RWPE1 (cell line): ENCODE measurements around the gene MBOAT2.

Source experiments
- CTCF ChIA-PET: fragments of 350-600 bp; sonication (Branson Sonifier 250); formaldehyde crosslinking; extraction: SDS; loops from one replicate; lab custom pipeline; 2021; lab: Yijun Ruan, JAX
- POLR2A ChIA-PET: fragments of 400-600 bp; formaldehyde crosslinking; extraction: SDS; loops from one replicate; lab custom pipeline; 2020; ENCODE audit warnings: antibody characterized with exemption; ENCODE audit not compliant: low non-redundant PET; lab: Yijun Ruan, JAX
- DNase-seq: peaks from one replicate; pipeline ENCODE4 v3.0.0; 2012; ENCODE audit warnings: low spot score
- H3K27ac ChIP-seq: fragments of 450-650 bp; 2 replicates; pipeline ENCODE4 v1.5.1; 2017
- CTCF ChIP-seq: fragments of 450-650 bp; conservative IDR thresholded peaks from 2 replicates; pipeline ENCODE4 v1.5.1; 2017; ENCODE audit warnings: low read depth, mild to moderate bottlenecking

Gene MBOAT2

DNA sequence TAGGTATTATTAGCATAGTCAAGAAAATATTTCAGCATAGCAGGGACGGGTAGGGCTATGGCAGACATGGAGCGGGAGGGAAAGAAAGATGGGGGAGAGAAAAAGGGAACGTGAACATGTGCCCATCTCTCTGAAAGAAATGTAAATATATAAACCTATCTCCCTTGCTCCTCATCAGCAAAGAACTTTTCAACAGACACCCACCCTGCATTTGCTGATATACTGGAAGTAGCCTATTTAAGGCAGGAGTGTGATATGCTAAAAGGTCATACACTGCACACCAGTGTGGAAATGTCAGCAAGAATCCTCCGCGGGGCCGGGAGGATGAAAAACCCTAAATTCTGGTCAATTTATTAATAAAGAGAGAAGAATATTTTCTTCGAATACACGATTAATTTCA is 1.7 kb downstream of the MBOAT2 start:
- no peak for TF ChIP-seq CTCF
- POLR2A ChIA-PET = interaction anchor here (0.6 kb wide), 1 partner anchor 11 kb away, joined by 3 read pairs; no protein-coding TSS in a partner anchor
- CTCF ChIA-PET = interaction anchor here (0.5 to 0.6 kb wide), 2 partner anchors 130 to 192 kb away, joined by 3 to 5 read pairs; no protein-coding TSS in a partner anchor

GRCh38 chr2:9001229-9001628 is 2.3 kb downstream of the MBOAT2 start:
- ChIA-PET CTCF (interaction anchor here (0.5 to 0.6 kb wide), 2 partner anchors 20 to 130 kb away, joined by 3 read pairs; no protein-coding TSS in a partner anchor), POLR2A (interaction anchor here (0.6 kb wide), 1 partner anchor 10 kb away, joined by 3 read pairs; no protein-coding TSS in a partner anchor)
- no peak overlapping the region for H3K27ac ChIP-seq
- no peak for TF ChIP-seq CTCF
- DNase-seq = no peak

More for the DNA sequence above, 1.7 kb downstream of the MBOAT2 start:
- no peak overlapping the region for H3K27ac ChIP-seq
- DNase-seq = no peak

GRCh38 chr2:9000442-9000841 is 3.0 kb downstream of the MBOAT2 start:
- no peak overlapping the region for H3K27ac ChIP-seq
- CTCF ChIA-PET = no interaction called here
- POLR2A ChIA-PET = no interaction called here
- DNase-seq = no peak
- no peak for TF ChIP-seq CTCF

- ChIA-PET CTCF (no interaction called here), POLR2A (no interaction called here)
- no peak for DNase-seq
- no peak overlapping the region for H3K27ac ChIP-seq
- no peak for TF ChIP-seq CTCF
Measured at GRCh38 chr2:8999797-9000196, 3.7 kb downstream of the MBOAT2 start.

GRCh38 chr2:8999102-8999446 is 4.4 kb downstream of the MBOAT2 start:
- CTCF ChIA-PET = interaction anchor here (0.6 kb wide), 1 partner anchor 10 kb away, joined by 3 read pairs; no protein-coding TSS in a partner anchor
- no peak for DNase-seq
- no peak overlapping the region for H3K27ac ChIP-seq
- POLR2A ChIA-PET = no interaction called here
- TF ChIP-seq CTCF = no peak

DNA sequence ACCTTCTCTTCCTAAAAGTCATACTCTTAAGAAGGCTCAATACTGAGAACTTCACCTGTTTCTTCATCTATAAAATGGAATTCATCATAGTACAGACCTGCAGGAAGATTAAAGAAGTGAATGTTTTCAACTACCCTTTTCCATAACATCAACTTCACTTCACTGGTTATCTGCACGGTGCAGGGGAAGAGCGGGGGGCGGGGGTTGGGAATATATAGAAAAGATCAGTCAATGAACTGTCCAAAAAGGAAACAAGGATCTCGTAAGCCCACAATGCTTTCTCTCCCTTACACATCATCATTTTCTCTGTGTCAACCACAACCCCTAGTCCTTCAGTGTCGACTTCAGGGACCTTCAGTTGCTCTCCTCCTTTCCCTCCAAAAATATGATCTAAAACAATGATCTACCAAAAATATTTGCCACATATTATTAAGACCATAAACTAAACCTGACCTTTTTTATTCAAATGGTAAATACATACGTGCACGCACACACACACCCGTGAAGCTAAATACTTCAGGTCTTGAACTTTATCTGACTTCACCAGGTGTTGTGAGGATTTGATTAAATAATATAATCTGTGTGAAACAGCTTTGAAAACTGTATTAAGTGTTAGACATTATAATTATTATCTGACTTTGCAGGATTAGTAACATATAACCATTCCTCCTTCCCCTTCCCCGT is 4.9 kb downstream of the MBOAT2 start:
- no peak overlapping the region for H3K27ac ChIP-seq
- no peak for TF ChIP-seq CTCF
- no peak for DNase-seq
- POLR2A ChIA-PET = no interaction called here
- CTCF ChIA-PET = interaction anchor here (0.6 kb wide), 2 partner anchors 10 to 1204 kb away, joined by 3 to 4 read pairs; no protein-coding TSS in a partner anchor
